HG03175 (cell line): Measurements from ENCODE around the gene IFT27.

Experiments used
- ATAC-seq: cut with Tn5 transposase; IDR thresholded peaks from one replicate; pipeline ENCODE4 v1.9.1; 2021; ENCODE audit warnings: mild to moderate bottlenecking, moderate library complexity; ENCODE audit not compliant: unreplicated experiment

The IFT27 gene

GRCh38 chr22:36775964-36776669, at the start of gene IFT27:
Gene IFT27, minus strand, starts transcription at chr22:36776119. Its CDS starts 412 bp downstream, at chr22:36775707.
- ATAC-seq: peak; percentile 91

- no peak for ATAC-seq
Observed at GRCh38 chr22:36824655-36825054, 48.7 kb upstream of the IFT27 start.

- ATAC-seq: no peak
Observed at GRCh38 chr22:36823186-36823839, 47.4 kb upstream of the IFT27 start.

GRCh38 chr22:36822581-36822980, 46.7 kb upstream of the IFT27 start:
- ATAC-seq: no peak

GRCh38 chr22:36819112-36819511, 43.2 kb upstream of the IFT27 start:
- no peak for ATAC-seq

- no peak for ATAC-seq
Observed at GRCh38 chr22:36818010-36818642, 42.2 kb upstream of the IFT27 start.

- no peak for ATAC-seq
Observed at GRCh38 chr22:36817525-36817848, 41.6 kb upstream of the IFT27 start.

- no peak for ATAC-seq
Observed at GRCh38 chr22:36816636-36817524, 41.0 kb upstream of the IFT27 start, which contains the start of gene PVALB. Gene PVALB, minus strand, starts transcription at chr22:36817035. Its CDS starts 30 bp downstream, at chr22:36817005.

GRCh38 chr22:36816339-36816635, 40.4 kb upstream of the IFT27 start:
- ATAC-seq: no peak

- no peak for ATAC-seq
Observed at GRCh38 chr22:36815558-36816338, 39.8 kb upstream of the IFT27 start.

- no peak for ATAC-seq
Observed at GRCh38 chr22:36814801-36815200, 38.9 kb upstream of the IFT27 start.

GRCh38 chr22:36811094-36811800, 35.3 kb upstream of the IFT27 start:
- no peak for ATAC-seq

GRCh38 chr22:36809351-36809750, 33.4 kb upstream of the IFT27 start:
- ATAC-seq: no peak

GRCh38 chr22:36808721-36809344, 32.9 kb upstream of the IFT27 start:
- no peak for ATAC-seq

GRCh38 chr22:36807627-36808026, 31.7 kb upstream of the IFT27 start:
- no peak for ATAC-seq

- ATAC-seq: no peak
Observed at GRCh38 chr22:36806835-36807234, 30.9 kb upstream of the IFT27 start.

- ATAC-seq: no peak
Observed at GRCh38 chr22:36803358-36803757, 27.4 kb upstream of the IFT27 start.

- no peak for ATAC-seq
Observed at GRCh38 chr22:36798674-36799066, 22.8 kb upstream of the IFT27 start.

- no peak for ATAC-seq
Observed at GRCh38 chr22:36797911-36798673, 22.2 kb upstream of the IFT27 start.
